Nucleus accumbens (tissue), 56 donors: ENCODE results near the gene EFNA5.
A peak's percentile ranks its signal among the peaks of the same experiment; 100 is the strongest.
"Not testable (repeated sequence)": the region's sequence is repeated elsewhere in the genome, so short reads cannot be mapped to it uniquely, and the experiment has no call there.

Experiments
- DNase-seq, 56 donors: peaks; one replicate each; lab custom pipeline; 2025; lab: John Stamatoyannopoulos, UW

The EFNA5 gene

DNA sequence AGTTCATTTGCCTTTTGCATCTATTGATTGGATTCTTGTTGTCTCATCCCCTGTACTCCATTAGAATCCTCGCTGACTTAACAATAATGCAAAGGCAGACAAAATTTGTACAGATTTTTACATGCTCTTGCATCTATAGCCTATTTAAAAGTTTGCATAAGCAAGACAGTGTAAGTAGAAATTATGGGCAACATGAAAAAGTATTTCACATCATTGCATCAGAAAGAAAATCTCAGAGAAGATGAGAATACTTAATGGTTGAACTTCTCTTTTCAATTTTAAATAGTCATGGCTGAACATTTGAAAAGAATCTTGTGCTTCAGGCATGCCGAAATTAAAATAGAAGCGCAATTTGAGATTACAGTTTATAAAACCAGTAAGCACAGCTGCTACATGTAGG is 226.4 kb downstream of the EFNA5 start:
- no peak for DNase-seq

DNA sequence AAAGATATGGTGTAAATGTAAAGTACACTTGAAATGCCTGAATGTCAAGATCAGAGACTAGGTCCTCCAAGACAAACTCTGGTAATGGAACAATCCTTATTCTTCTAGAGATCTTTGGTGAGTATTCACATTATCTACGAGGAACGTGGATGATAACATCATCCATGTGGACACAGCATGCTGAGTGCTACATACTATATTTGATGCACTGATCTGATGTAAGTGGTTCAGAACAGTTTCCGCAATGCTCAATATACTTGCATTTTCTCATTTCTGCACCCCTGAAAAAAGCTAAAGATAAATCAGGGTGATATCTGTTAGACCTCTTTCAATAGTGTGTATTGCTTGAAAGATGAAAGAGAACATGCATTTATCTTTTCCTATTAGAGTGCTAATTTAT is 226.8 kb downstream of the EFNA5 start:
- DNase-seq: no peak

DNA sequence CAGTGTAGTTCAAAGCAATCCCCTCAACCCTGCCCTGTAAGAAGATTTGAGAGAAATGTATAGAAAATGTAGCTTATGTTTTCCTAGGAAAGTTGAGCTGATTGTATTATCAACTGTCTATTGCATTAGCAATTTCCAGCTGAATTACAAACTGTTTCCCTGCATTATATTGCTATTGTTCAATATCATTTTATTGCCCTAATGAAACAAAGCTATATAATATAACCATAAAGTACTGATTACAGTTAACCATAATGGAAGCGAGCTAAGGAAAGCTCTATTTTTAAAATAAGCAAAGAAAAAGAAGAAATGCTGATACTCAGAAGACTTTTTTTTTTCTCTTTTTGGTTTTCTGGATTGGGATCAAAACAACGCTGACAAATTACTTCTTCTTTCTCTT is 228.3 kb downstream of the EFNA5 start:
- no peak for DNase-seq

GRCh38 chr5:107439832-107440231 is 230.9 kb downstream of the EFNA5 start:
- no peak for DNase-seq

DNA sequence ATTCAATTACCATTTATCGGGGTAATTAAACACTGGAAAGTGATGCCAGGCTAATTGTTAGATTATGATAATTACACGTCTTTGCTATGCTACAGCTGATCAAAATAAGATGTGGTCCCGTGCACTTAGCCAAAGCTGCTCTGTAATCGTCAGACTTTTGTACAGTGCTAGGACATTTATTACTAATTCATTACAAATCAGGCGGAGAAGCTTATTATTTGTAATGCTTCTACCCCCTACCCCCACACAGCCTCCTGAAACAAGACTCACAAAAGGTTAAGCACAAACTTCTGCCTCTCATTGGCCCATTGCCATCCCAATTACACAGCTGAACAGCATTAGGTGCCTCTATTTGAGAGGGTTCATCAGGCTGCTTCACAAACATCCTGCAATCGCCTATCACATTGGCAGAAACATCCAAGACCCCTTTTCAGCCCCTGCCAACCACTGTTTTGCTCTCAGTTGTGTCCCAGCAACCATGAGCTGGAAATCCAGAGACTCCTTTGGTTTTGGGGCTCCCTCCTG is 232.7 kb downstream of the EFNA5 start:
- peak in 1 of 56 donors; percentile 15 for DNase-seq

DNA sequence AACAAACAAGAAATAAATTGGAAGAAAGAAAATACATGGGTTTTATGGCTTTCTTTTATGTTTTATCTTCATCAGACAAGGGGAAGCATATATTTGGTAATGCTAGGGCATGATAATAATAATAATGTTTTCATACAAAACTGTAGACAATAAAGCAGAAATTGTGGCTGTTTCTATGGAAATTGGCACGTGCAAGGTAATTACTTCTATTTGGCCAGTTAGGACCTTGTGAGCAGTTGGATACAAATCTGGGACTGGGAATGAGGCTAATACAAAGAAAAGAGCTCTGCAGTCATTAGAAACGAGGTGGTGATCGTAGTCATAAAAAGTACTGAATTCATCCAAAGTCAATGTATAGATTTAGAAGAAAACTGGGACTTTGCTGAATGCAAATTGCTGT is 233.6 kb downstream of the EFNA5 start:
- no peak for DNase-seq

DNA sequence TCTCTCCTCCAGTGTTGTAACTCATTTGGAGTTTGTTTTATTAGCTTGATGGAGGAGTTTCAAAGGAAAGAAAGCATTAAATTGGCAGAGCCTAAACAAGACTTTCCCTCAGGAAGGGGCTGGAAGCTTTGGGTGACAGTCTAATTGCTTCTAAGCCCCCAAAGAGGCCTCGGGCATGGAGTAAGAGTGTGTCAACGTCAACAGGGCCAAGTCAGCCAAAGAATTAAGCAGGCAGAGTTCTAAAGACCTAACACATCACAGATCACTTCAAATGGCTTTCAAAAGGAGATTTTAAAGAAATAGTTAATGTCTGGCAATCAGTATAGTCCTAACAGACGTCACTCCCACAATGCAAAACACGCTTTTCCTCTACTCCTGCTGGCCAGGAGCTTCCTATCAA is 234.5 kb downstream of the EFNA5 start:
- DNase-seq: peak in 1 of 56 donors; percentile 9

DNA sequence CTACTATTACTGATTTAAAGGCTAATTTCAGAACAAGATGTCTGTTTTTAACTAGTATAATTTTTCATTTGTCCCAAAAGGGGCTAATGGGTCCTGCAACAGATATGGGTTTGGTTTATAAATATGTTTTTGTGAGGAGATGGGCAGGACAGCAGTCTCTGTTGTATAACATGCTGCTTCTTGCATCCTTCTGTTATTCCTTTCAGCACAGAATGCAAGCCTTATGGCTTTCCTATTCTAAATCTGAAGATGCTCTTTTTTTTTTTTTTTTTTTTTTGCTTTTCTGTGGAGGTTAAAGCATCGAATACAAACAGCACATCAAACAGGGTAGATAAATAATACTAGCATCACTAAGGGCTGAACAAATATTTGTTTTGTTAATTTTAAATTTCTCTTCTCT is 235.7 kb downstream of the EFNA5 start:
- DNase-seq: no peak

- not testable (repeated sequence) for DNase-seq
Observed at GRCh38 chr5:107433646-107434045, 237.1 kb downstream of the EFNA5 start.

- DNase-seq: peak in 1 of 56 donors; percentile 2
Observed at GRCh38 chr5:107431998-107432397, 238.7 kb downstream of the EFNA5 start.

- no peak for DNase-seq
Observed at GRCh38 chr5:107431536-107431935, 239.2 kb downstream of the EFNA5 start.

- no peak for DNase-seq
Observed at GRCh38 chr5:107430071-107430625, 240.6 kb downstream of the EFNA5 start.

- DNase-seq: no peak
Observed at GRCh38 chr5:107428303-107428813, 242.4 kb downstream of the EFNA5 start.

DNA sequence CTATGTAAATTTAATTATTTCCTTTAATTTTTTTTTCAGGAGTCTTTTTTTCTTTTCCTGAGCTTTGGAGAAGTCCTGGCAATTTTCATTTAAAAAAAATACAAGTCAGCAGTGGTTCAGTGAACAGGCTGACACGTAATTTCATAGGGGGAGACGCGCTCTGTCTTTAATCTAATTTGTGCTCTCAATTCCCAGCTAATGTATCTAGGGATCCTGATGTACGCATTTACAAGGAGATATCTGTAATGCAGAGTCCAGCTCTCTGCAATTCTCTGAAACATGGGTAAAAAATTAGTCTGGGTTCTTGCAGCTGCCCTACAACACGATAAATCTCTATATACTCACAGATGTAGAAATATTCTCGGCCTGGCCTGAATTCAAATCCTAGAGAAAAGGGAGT is 243.9 kb downstream of the EFNA5 start:
- DNase-seq: no peak

- no peak for DNase-seq
Observed at GRCh38 chr5:107426209-107426608, 244.5 kb downstream of the EFNA5 start.

DNA sequence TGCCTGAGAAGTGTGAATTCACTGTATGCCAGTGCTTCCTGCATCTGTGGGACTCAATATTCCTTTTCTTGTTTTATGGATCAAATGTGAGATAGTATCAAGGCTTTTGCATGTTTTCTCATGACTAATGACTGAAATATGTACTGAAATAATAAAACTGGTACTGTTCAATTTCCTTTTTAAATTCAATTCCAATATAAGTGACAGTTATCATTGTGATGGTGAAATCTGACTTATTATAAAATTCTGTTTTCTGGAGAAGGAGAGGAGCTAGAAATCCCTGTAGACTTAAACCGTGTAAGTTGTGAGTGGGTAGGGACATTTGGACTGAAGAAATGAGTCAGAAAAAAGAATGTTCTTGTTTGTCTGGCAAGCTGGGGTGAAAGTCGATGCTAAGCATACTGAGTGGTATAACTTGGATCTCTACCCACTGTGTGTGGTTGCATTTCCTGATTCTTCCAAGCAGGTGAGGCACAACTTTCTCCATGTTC is 245.2 kb downstream of the EFNA5 start:
- peak in 1 of 56 donors; percentile 7 for DNase-seq

DNA sequence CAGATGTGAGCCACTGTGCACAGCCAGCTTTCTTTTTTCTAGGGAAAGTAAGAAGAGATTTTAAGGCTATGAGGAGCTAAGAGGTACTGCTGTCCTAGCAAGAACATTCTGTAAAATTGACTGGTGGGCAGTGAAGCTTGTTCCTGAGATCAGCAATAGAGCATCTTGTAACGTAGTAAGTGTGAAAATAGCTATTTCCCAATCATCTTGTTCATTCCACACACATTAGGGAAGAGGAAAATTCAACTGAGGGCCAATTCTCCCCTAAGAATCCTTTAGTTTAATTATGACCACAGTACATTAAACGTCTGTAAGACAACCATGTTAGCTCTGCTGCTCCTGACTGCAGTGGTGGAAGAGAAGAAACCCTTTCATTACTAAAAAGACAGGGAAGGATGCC is 246.2 kb downstream of the EFNA5 start:
- no peak for DNase-seq

DNA sequence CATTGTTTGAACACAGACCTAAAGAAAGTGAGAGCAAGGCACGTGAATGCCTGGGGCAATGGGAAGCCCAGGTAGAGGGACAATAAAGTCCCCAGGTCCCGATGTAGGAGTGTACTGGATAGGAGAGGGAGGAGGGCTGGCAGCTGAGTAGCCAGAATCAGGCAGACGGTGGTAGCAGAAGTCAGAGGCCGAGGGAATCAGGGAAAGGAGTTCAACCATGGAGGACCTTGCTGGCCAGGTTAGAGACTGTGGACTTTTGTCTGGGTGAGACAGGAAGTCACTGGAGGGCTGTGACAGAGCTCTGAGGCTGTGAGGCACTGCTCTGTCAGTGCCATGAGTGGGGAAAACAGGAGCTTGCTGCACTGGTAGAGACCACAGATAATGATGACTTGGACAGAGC is 248.2 kb downstream of the EFNA5 start:
- no peak for DNase-seq

DNA sequence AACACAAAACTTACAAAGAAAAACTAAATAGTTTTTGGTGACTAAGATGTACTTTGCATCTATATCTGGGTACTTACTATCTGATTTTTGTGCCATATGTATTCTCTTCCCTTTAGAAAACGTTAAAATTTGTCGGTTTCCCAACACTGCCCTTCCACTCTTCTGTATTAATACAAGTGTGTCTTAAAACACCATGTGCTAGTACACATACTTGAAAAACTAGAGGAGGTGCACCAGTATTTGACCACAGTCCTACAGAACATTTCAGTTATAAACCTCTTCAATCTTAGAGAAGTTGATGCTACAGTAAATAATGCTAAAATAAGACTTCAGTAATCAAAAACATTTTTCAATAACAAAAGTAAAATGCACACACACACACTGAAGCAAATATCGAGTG is 251.2 kb downstream of the EFNA5 start:
- no peak for DNase-seq

- no peak for DNase-seq
Observed at GRCh38 chr5:107418902-107419301, 251.8 kb downstream of the EFNA5 start.

DNA sequence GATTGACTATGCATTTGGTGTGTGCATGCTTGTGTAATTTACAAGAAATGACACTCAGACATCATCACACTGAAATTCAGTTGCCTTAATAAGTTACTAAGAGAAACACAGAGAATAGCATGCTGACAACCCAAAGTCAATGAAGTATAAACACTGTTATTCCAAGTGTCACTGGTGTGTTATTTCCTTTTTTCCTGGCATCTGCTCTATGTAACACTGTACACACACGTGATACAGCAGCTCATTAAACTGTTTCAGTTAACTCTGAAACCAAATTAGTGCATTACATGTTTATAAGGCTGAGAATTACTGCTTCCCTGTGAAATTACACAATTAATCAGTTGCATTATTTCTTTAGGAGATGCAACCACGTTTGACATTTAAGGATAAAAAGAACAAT is 252.7 kb downstream of the EFNA5 start:
- DNase-seq: no peak

GRCh38 chr5:107415762-107416161 is 255.0 kb downstream of the EFNA5 start:
- DNase-seq: no peak

GRCh38 chr5:107414802-107415201 is 255.9 kb downstream of the EFNA5 start:
- DNase-seq: no peak
